ENCODE measurements around the gene PCSK4. TPM values are rescaled to one million over a fixed set of nuclear protein-coding genes. Genes with fewer than 3 reads are reported as not detected.
"Not testable (repeated sequence)": the region's sequence is repeated elsewhere in the genome, so short reads cannot be mapped to it uniquely, and the experiment has no call there.

PCSK4 gene
- total RNA-seq, 1 experiment from 2014 or later: 3.4 TPM

DNA sequence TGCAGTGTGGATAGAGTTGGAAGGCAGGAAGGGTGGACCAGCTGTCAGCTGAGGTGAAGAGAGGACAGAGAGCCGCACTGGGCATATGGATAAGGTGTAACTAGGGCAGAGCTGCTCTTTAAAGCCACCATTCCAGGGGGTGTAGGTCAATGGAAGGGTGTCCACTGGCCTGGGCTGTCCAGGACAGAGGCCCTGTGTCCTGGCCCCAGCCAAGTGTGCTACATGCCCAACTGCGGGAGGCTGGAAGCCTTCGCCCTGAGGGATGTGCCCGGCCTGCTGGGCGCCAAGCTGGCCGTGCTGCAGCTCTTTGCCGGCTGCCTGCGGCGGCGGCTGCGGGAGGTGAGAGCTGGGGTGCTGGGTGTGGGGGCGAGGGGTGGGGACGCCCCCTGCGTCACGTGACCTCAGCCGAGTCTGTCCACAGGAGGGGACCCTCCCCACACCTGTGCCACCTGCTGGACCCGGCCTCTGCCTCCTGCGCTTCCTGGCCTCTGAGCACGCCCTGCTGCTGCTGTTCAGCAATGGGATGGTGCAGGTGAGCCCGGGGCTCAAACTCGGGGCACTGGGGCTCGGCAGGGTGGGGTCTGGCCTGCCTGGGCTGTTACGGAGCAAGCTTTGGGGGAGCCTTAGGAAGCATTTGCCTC lies 43.5 kb upstream of the PCSK4 start:
- POLR2A ChIA-PET: interaction anchor here (0.5 kb wide), 1 partner anchor 161 kb away, joined by 3 read pairs; no protein-coding TSS in a partner anchor
- TF ChIP-seq, protein P1, sequence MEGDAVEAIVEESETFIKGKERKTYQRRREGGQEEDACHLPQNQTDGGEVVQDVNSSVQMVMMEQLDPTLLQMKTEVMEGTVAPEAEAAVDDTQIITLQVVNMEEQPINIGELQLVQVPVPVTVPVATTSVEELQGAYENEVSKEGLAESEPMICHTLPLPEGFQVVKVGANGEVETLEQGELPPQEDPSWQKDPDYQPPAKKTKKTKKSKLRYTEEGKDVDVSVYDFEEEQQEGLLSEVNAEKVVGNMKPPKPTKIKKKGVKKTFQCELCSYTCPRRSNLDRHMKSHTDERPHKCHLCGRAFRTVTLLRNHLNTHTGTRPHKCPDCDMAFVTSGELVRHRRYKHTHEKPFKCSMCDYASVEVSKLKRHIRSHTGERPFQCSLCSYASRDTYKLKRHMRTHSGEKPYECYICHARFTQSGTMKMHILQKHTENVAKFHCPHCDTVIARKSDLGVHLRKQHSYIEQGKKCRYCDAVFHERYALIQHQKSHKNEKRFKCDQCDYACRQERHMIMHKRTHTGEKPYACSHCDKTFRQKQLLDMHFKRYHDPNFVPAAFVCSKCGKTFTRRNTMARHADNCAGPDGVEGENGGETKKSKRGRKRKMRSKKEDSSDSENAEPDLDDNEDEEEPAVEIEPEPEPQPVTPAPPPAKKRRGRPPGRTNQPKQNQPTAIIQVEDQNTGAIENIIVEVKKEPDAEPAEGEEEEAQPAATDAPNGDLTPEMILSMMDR (IDR thresholded peaks at IDR 0.05; ENCODE audit: unreplicated experiment): no peak
- Mint-ChIP-seq H3K27ac (ENCODE audit: low read depth, unreplicated experiment) (no peak overlapping the region), H3K4me1 (ENCODE audit: insufficient read depth, unreplicated experiment) (no peaks in the 10 kb centered on the region), H3K9me3 (ENCODE audit: unreplicated experiment) (no peaks in the 10 kb centered on the region), H3K36me3 (ENCODE audit: insufficient read depth, unreplicated experiment) (no peaks in the 10 kb centered on the region), H3K4me3 (ENCODE audit: unreplicated experiment) (no peak overlapping the region), H3K27me3 (ENCODE audit: insufficient read depth, unreplicated experiment) (no peaks in the 10 kb centered on the region)
- BruUV-seq (replicated peaks): no TSS peak
- CTCF ChIA-PET: interaction anchor here (0.8 to 1.6 kb wide), 2 partner anchors 13 to 139 kb away, joined by 7 to 9 read pairs; no protein-coding TSS in a partner anchor
- DNase-seq (ENCODE audit: unreplicated experiment): no peak
- intact Hi-C loops (cut with micrococcal nuclease): no loop called here

DNA sequence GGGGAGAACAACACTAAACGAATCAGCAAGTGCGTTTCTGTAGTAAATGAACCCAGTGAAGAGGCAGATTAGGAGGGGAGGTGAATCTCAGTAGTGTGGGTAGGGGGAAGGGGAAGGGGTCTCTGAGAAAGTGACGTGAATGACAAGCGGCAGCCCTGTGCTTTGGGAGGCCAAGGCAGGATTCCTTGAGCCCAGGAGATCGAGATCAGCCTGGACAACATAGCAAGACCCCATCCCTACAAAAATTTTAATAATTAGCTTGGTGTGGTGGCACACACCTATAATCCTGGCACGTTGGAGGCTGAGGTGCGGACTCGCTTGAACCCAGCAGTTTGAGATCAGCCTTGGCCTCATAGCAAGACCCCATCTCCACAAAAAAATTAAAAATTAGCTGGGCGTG lies 41.9 kb upstream of the PCSK4 start:
- Mint-ChIP-seq H3K4me1 (ENCODE audit: insufficient read depth, unreplicated experiment) (no peaks in the 10 kb centered on the region), H3K9me3 (ENCODE audit: unreplicated experiment) (no peaks in the 10 kb centered on the region), H3K4me3 (ENCODE audit: unreplicated experiment) (no peak overlapping the region), H3K27ac (ENCODE audit: low read depth, unreplicated experiment) (no peak overlapping the region), H3K36me3 (ENCODE audit: insufficient read depth, unreplicated experiment) (no peaks in the 10 kb centered on the region), H3K27me3 (ENCODE audit: insufficient read depth, unreplicated experiment) (peaks cover 5% of the 10 kb centered on the region)
- intact Hi-C loops (cut with micrococcal nuclease): no loop called here
- ChIA-PET POLR2A (interaction anchor here (0.7 kb wide), 1 partner anchor 302 kb away, joined by 3 read pairs; no protein-coding TSS in a partner anchor), CTCF (interaction anchor here (0.7 to 1.6 kb wide), 2 partner anchors 140 to 263 kb away, joined by 3 to 7 read pairs; no protein-coding TSS in a partner anchor)
- TF ChIP-seq, protein P1 (IDR thresholded peaks at IDR 0.05; ENCODE audit: unreplicated experiment): no peak
- DNase-seq (ENCODE audit: unreplicated experiment): no peak
- no TSS peak for BruUV-seq (replicated peaks)

DNA sequence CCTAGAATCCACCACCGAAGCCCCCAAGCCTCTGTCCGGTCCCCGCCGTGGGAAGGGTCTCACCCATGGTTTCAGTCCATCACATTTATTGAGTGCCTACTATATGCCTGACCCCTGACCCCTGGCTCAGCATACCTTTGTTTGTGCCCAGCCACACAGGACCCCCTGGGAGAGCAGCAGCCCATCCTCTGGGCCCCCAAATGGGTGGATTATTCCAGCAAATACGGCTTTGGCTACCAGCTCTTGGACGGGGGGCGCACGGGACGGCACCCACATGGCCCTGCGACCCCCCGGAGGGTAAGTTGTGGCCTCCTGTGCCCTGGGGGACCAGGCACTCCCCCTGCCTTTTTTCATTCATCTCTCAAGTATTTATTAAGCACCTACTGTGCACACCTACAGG lies 41.4 kb upstream of the PCSK4 start:
- TF ChIP-seq, protein P1 (IDR thresholded peaks at IDR 0.05; ENCODE audit: unreplicated experiment): no peak
- Mint-ChIP-seq H3K4me1 (ENCODE audit: insufficient read depth, unreplicated experiment) (no peaks in the 10 kb centered on the region), H3K27ac (ENCODE audit: low read depth, unreplicated experiment) (no peak overlapping the region), H3K4me3 (ENCODE audit: unreplicated experiment) (no peak overlapping the region), H3K27me3 (ENCODE audit: insufficient read depth, unreplicated experiment) (peaks cover 9% of the 10 kb centered on the region), H3K9me3 (ENCODE audit: unreplicated experiment) (no peaks in the 10 kb centered on the region), H3K36me3 (ENCODE audit: insufficient read depth, unreplicated experiment) (no peaks in the 10 kb centered on the region)
- intact Hi-C loops (cut with micrococcal nuclease): no loop called here
- ChIA-PET CTCF (interaction anchor here (0.5 to 0.7 kb wide), 2 partner anchors 13 to 263 kb away, joined by 3 read pairs; no protein-coding TSS in a partner anchor), POLR2A (interaction anchor here (0.7 kb wide), 1 partner anchor 302 kb away, joined by 3 read pairs; no protein-coding TSS in a partner anchor)
- BruUV-seq (replicated peaks): no TSS peak
- DNase-seq (ENCODE audit: unreplicated experiment): no peak

DNA sequence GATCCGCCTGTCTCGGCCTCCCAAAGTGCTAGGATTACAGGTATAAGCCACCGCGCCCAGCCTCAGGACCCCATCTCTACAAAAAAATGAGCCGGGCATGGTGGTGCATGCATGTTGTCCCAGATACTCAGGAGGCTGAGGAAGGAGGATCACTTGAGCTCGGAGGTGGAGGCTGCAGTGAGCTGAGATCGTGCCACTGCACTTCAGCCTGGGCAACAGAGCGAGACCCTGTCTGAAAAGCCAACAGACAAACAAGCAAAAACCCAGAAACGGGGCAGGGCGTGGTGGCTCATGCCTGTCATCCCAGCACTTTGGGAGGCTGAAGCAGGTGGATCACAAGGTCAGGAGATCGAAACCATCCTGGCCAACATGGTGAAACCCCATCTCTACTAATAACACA lies 40.7 kb upstream of the PCSK4 start:
- DNase-seq (ENCODE audit: unreplicated experiment); H3K36me3 Mint-ChIP-seq (ENCODE audit: insufficient read depth, unreplicated experiment); intact Hi-C loops (cut with micrococcal nuclease); H3K4me1 Mint-ChIP-seq (ENCODE audit: insufficient read depth, unreplicated experiment); BruUV-seq (replicated peaks); H3K9me3 Mint-ChIP-seq (ENCODE audit: unreplicated experiment); H3K4me3 Mint-ChIP-seq (ENCODE audit: unreplicated experiment); H3K27ac Mint-ChIP-seq (ENCODE audit: low read depth, unreplicated experiment); POLR2A ChIA-PET: not testable (repeated sequence)
- CTCF ChIA-PET: interaction anchor here (0.6 kb wide), 1 partner anchor 44 kb away, joined by 3 read pairs; no protein-coding TSS in a partner anchor
- peaks cover 16% of the 10 kb centered on the region for H3K27me3 Mint-ChIP-seq (ENCODE audit: insufficient read depth, unreplicated experiment)

All from MCF 10A (cell line).